ENCODE measurements around the gene KCNE2.
"Not testable (repeated sequence)": the region's sequence is repeated elsewhere in the genome, so short reads cannot be mapped to it uniquely, and the experiment has no call there.

The KCNE2 gene

GRCh38 chr21:34374462-34374861 is 10.7 kb downstream of the KCNE2 start:
- H3K9me3 ChIP-seq (ENCODE audit: low read length); H3K9ac ChIP-seq (ENCODE audit: low read length); H3K27me3 ChIP-seq (ENCODE audit: control insufficient read depth in 1 of 2, insufficient read depth in 2 of 2, low read length in 2 of 2); H3K4me1 ChIP-seq (ENCODE audit: insufficient read depth, low read length); H3K4me3 ChIP-seq (ENCODE audit: low read depth in 1 of 2, low read length in 2 of 2); H3K36me3 ChIP-seq (ENCODE audit: insufficient read depth, low read length); H3K27ac ChIP-seq (ENCODE audit: low read depth, low read length): not testable (repeated sequence)

- H3K4me3 ChIP-seq (ENCODE audit: low read depth in 1 of 2, low read length in 2 of 2); H3K4me1 ChIP-seq (ENCODE audit: insufficient read depth, low read length); H3K9ac ChIP-seq (ENCODE audit: low read length); H3K27ac ChIP-seq (ENCODE audit: low read depth, low read length); H3K36me3 ChIP-seq (ENCODE audit: insufficient read depth, low read length); H3K9me3 ChIP-seq (ENCODE audit: low read length); H3K27me3 ChIP-seq (ENCODE audit: control insufficient read depth in 1 of 2, insufficient read depth in 2 of 2, low read length in 2 of 2): not testable (repeated sequence)
Observed at GRCh38 chr21:34374940-34375618, 11.3 kb downstream of the KCNE2 start, which contains the start of gene SMIM11. Gene SMIM11 (plus strand): TSS chr21:34375507. CDS start chr21:34379505, 3,998 bp downstream.

GRCh38 chr21:34375619-34375972 is 11.8 kb downstream of the KCNE2 start:
- H3K27me3 ChIP-seq (ENCODE audit: control insufficient read depth in 1 of 2, insufficient read depth in 2 of 2, low read length in 2 of 2); H3K4me3 ChIP-seq (ENCODE audit: low read depth in 1 of 2, low read length in 2 of 2); H3K4me1 ChIP-seq (ENCODE audit: insufficient read depth, low read length); H3K9me3 ChIP-seq (ENCODE audit: low read length); H3K27ac ChIP-seq (ENCODE audit: low read depth, low read length); H3K36me3 ChIP-seq (ENCODE audit: insufficient read depth, low read length); H3K9ac ChIP-seq (ENCODE audit: low read length): not testable (repeated sequence)

GRCh38 chr21:34383138-34383537 is 19.3 kb downstream of the KCNE2 start:
- H3K27me3 ChIP-seq (ENCODE audit: control insufficient read depth in 1 of 2, insufficient read depth in 2 of 2, low read length in 2 of 2); H3K36me3 ChIP-seq (ENCODE audit: insufficient read depth, low read length); H3K9ac ChIP-seq (ENCODE audit: low read length); H3K27ac ChIP-seq (ENCODE audit: low read depth, low read length); H3K4me3 ChIP-seq (ENCODE audit: low read depth in 1 of 2, low read length in 2 of 2); H3K9me3 ChIP-seq (ENCODE audit: low read length); H3K4me1 ChIP-seq (ENCODE audit: insufficient read depth, low read length): not testable (repeated sequence)

- not testable (repeated sequence) for H3K27me3 ChIP-seq (ENCODE audit: control insufficient read depth in 1 of 2, insufficient read depth in 2 of 2, low read length in 2 of 2); H3K4me3 ChIP-seq (ENCODE audit: low read depth in 1 of 2, low read length in 2 of 2); H3K9me3 ChIP-seq (ENCODE audit: low read length); H3K4me1 ChIP-seq (ENCODE audit: insufficient read depth, low read length); H3K27ac ChIP-seq (ENCODE audit: low read depth, low read length); H3K9ac ChIP-seq (ENCODE audit: low read length); H3K36me3 ChIP-seq (ENCODE audit: insufficient read depth, low read length)
Observed at GRCh38 chr21:34383724-34384415, 20.1 kb downstream of the KCNE2 start.

- H3K36me3 ChIP-seq (ENCODE audit: insufficient read depth, low read length); H3K27ac ChIP-seq (ENCODE audit: low read depth, low read length); H3K9ac ChIP-seq (ENCODE audit: low read length); H3K4me1 ChIP-seq (ENCODE audit: insufficient read depth, low read length); H3K27me3 ChIP-seq (ENCODE audit: control insufficient read depth in 1 of 2, insufficient read depth in 2 of 2, low read length in 2 of 2); H3K9me3 ChIP-seq (ENCODE audit: low read length); H3K4me3 ChIP-seq (ENCODE audit: low read depth in 1 of 2, low read length in 2 of 2): not testable (repeated sequence)
Observed at GRCh38 chr21:34400522-34400921, 36.7 kb downstream of the KCNE2 start.

- not testable (repeated sequence) for H3K27me3 ChIP-seq (ENCODE audit: control insufficient read depth in 1 of 2, insufficient read depth in 2 of 2, low read length in 2 of 2); H3K4me3 ChIP-seq (ENCODE audit: low read depth in 1 of 2, low read length in 2 of 2); H3K9me3 ChIP-seq (ENCODE audit: low read length); H3K4me1 ChIP-seq (ENCODE audit: insufficient read depth, low read length); H3K9ac ChIP-seq (ENCODE audit: low read length); H3K27ac ChIP-seq (ENCODE audit: low read depth, low read length); H3K36me3 ChIP-seq (ENCODE audit: insufficient read depth, low read length)
Observed at GRCh38 chr21:34404742-34405141, 40.9 kb downstream of the KCNE2 start.

- not testable (repeated sequence) for H3K27me3 ChIP-seq (ENCODE audit: control insufficient read depth in 1 of 2, insufficient read depth in 2 of 2, low read length in 2 of 2); H3K4me3 ChIP-seq (ENCODE audit: low read depth in 1 of 2, low read length in 2 of 2); H3K27ac ChIP-seq (ENCODE audit: low read depth, low read length); H3K9ac ChIP-seq (ENCODE audit: low read length); H3K4me1 ChIP-seq (ENCODE audit: insufficient read depth, low read length); H3K36me3 ChIP-seq (ENCODE audit: insufficient read depth, low read length); H3K9me3 ChIP-seq (ENCODE audit: low read length)
Observed at GRCh38 chr21:34405686-34406085, 41.9 kb downstream of the KCNE2 start.

GRCh38 chr21:34406102-34406501 is 42.3 kb downstream of the KCNE2 start:
- not testable (repeated sequence) for H3K27me3 ChIP-seq (ENCODE audit: control insufficient read depth in 1 of 2, insufficient read depth in 2 of 2, low read length in 2 of 2); H3K4me3 ChIP-seq (ENCODE audit: low read depth in 1 of 2, low read length in 2 of 2); H3K36me3 ChIP-seq (ENCODE audit: insufficient read depth, low read length); H3K4me1 ChIP-seq (ENCODE audit: insufficient read depth, low read length); H3K27ac ChIP-seq (ENCODE audit: low read depth, low read length); H3K9ac ChIP-seq (ENCODE audit: low read length); H3K9me3 ChIP-seq (ENCODE audit: low read length)

- H3K27me3 ChIP-seq (ENCODE audit: control insufficient read depth in 1 of 2, insufficient read depth in 2 of 2, low read length in 2 of 2); H3K9me3 ChIP-seq (ENCODE audit: low read length); H3K4me1 ChIP-seq (ENCODE audit: insufficient read depth, low read length): not testable (repeated sequence)
Observed at GRCh38 chr21:34406676-34407075, 42.9 kb downstream of the KCNE2 start.

GRCh38 chr21:34407294-34407693 is 43.5 kb downstream of the KCNE2 start:
- not testable (repeated sequence) for H3K27ac ChIP-seq (ENCODE audit: low read depth, low read length); H3K9me3 ChIP-seq (ENCODE audit: low read length); H3K27me3 ChIP-seq (ENCODE audit: control insufficient read depth in 1 of 2, insufficient read depth in 2 of 2, low read length in 2 of 2); H3K4me3 ChIP-seq (ENCODE audit: low read depth in 1 of 2, low read length in 2 of 2); H3K4me1 ChIP-seq (ENCODE audit: insufficient read depth, low read length); H3K36me3 ChIP-seq (ENCODE audit: insufficient read depth, low read length); H3K9ac ChIP-seq (ENCODE audit: low read length)

More at GRCh38 chr21:34406676-34407075, 42.9 kb downstream of the KCNE2 start:
- not testable (repeated sequence) for H3K36me3 ChIP-seq (ENCODE audit: insufficient read depth, low read length); H3K27ac ChIP-seq (ENCODE audit: low read depth, low read length); H3K9ac ChIP-seq (ENCODE audit: low read length); H3K4me3 ChIP-seq (ENCODE audit: low read depth in 1 of 2, low read length in 2 of 2)

GRCh38 chr21:34417448-34418077 is 53.8 kb downstream of the KCNE2 start:
- H3K9ac ChIP-seq (ENCODE audit: low read length); H3K36me3 ChIP-seq (ENCODE audit: insufficient read depth, low read length): not testable (repeated sequence)

More at GRCh38 chr21:34417448-34418077, 53.8 kb downstream of the KCNE2 start:
- H3K27me3 ChIP-seq (ENCODE audit: control insufficient read depth in 1 of 2, insufficient read depth in 2 of 2, low read length in 2 of 2); H3K4me1 ChIP-seq (ENCODE audit: insufficient read depth, low read length); H3K4me3 ChIP-seq (ENCODE audit: low read depth in 1 of 2, low read length in 2 of 2); H3K9me3 ChIP-seq (ENCODE audit: low read length); H3K27ac ChIP-seq (ENCODE audit: low read depth, low read length): not testable (repeated sequence)

Measured in muscle layer of colon (tissue), 2 donors.